ENCODE data around the gene GMPPB. TPM values are rescaled to one million over a fixed set of nuclear protein-coding genes. Genes with fewer than 3 reads are reported as not detected.

The GMPPB gene
- total and polyA plus RNA-seq, 8 donors = 11.0 to 69.5 (median 13.7) TPM

DNA sequence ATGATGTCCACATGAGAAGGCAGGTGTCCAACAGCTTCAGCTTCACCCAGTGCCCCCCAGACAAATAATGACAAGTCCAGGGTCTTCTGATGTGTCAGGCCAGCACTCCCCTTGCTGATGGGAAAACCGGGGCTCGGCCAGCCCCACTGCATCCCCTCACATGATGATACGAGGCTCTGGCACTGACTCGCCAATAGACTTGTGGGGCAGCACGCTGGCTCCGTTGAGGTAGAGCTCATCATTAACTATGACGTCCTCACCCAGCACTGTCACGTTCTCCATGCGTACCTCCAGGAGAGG, 2.2 kb downstream of the GMPPB start:
- no peaks in the 10 kb centered on the region for H3K9me3 ChIP-seq
- no peak overlapping the region for H3K27ac ChIP-seq
- DNase-seq (no peak), ATAC-seq (no peak)
- intact Hi-C loops (cut with DNase I) = no loop called here
- TF ChIP-seq, protein P1, sequence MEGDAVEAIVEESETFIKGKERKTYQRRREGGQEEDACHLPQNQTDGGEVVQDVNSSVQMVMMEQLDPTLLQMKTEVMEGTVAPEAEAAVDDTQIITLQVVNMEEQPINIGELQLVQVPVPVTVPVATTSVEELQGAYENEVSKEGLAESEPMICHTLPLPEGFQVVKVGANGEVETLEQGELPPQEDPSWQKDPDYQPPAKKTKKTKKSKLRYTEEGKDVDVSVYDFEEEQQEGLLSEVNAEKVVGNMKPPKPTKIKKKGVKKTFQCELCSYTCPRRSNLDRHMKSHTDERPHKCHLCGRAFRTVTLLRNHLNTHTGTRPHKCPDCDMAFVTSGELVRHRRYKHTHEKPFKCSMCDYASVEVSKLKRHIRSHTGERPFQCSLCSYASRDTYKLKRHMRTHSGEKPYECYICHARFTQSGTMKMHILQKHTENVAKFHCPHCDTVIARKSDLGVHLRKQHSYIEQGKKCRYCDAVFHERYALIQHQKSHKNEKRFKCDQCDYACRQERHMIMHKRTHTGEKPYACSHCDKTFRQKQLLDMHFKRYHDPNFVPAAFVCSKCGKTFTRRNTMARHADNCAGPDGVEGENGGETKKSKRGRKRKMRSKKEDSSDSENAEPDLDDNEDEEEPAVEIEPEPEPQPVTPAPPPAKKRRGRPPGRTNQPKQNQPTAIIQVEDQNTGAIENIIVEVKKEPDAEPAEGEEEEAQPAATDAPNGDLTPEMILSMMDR (IDR thresholded peaks at IDR 0.05) = no peak
- no peak overlapping the region for H3K4me3 ChIP-seq
- H3K36me3 ChIP-seq = peaks cover 0 to 50% of the 10 kb centered on the region in 2 donors
- no peaks in the 10 kb centered on the region for H3K27me3 ChIP-seq
- H3K4me1 ChIP-seq = peaks cover 26 to 66% of the 10 kb centered on the region in 2 donors

DNA sequence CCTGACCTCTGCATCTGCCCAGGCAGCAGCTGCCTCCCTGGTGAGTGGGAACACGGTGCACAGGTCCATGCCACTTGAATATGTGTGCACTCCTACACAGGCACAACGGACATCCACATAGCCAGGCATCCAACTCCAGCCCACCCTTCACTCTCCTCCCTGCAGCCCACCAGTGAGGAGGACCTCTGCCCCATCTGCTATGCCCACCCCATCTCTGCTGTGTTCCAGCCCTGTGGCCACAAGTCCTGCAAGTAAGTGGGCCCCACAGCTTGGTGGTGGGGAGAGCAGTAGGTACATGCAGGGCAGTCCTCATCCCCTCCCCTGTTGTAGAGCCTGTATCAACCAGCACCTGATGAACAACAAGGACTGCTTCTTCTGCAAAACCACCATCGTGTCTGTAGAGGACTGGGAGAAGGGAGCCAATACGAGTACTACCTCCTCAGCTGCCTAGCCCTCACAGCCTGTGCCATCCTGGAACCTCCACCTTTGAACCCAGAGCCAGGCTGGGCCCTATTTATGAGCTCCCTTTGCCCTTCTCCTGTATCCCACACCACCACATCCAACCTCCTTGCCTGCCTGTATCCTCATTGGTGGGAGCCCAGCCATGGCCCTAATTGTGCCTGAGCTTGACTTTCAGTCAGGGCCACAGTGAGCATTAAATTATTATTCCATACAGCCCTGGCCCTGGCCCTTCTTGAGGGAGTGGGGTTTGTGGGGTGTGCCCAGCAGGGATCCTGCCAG, 2.7 kb downstream of the GMPPB start:
- DNase-seq (no peak), ATAC-seq (no peak)
- TF ChIP-seq, protein P1 (IDR thresholded peaks at IDR 0.05) = no peak
- Histone ChIP-seq H3K4me3 (no peak overlapping the region), H3K27me3 (no peaks in the 10 kb centered on the region), H3K36me3 (peaks cover 0 to 50% of the 10 kb centered on the region in 2 donors), H3K4me1 (peaks cover 26 to 66% of the 10 kb centered on the region in 2 donors), H3K9me3 (no peaks in the 10 kb centered on the region), H3K27ac (no peak overlapping the region)
- intact Hi-C loops (cut with DNase I) = no loop called here

DNA sequence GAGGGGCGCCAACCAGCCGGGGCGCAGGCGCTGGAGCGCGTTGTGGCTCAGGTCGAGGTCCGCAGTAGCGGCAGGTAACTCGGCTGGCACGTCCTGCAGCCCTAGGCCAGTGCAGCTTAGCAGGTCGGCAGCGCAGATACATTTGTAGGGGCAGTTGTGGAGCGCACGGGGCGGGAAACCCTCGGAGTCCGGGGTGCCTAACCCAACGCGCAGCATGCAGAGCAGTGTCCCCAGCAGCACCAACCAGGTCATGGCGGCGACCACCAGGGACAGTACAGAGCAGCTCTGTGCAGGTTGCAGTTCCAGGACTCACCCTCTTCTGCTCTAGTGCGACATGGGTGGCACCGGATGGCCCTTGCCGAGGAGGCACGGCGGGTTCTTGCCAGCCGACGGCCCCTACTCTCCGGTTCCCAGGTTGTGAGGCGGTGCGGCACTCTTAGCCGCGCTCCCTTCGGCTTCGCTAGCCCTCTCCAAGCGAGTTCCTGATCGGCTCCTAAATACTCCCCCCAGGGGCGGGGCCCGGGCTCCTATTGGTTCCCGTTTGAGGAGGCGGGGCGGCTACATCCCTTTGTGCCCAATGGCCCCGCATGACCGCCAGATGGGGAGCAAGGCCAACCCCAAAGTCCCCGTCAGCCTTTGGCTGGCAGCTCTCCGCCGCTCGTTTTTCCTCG, 4.4 kb downstream of the GMPPB start, which contains the start of gene AMIGO3:
TSS of gene AMIGO3 (minus strand) at position 471 of the 671 bp plus-strand sequence. CDS start at position 252, 219 bp downstream.
- Histone ChIP-seq H3K9me3 (no peaks in the 10 kb centered on the region), H3K4me1 (peaks cover 19 to 55% of the 10 kb centered on the region in 2 donors), H3K27ac (peak within 1 kb of the TSS; percentile 3 to 7), H3K36me3 (peaks cover 0 to 48% of the 10 kb centered on the region in 2 donors), H3K27me3 (no peaks in the 10 kb centered on the region), H3K4me3 (peak within 1 kb of the TSS; percentile 37 to 50)
- TF ChIP-seq, protein P1 (IDR thresholded peaks at IDR 0.05) = peak; percentile 46 to 62
- DNase-seq = peak; percentile 91 to 99 (median 95)
- intact Hi-C loops (cut with DNase I) = loop anchor here in 1 of 2 donors (10.0 kb wide), 1 partner anchor 115 kb away; no protein-coding TSS in a partner anchor
- peak; percentile 77 for ATAC-seq

DNA sequence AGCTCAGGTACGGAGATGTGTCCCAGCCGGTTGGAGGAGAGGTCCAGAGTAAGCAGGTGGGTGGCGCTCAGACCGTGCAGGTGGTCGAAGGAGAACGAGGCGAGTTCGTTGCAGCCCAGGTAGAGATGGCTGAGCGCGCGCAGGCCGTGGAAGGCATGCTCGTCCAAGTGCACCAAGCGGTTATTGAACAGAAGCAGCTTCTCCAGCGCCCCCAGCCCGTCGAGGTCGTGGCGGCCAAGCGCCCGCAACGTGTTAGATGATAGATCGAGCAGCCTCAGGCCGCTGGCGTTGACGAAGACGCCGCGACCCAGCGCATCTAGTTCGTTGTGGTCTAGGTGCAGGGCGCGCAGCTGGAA, 4.9 kb downstream of the GMPPB start:
- Histone ChIP-seq H3K4me1 (peaks cover 17 to 53% of the 10 kb centered on the region in 2 donors), H3K27ac (no peak overlapping the region), H3K4me3 (peak overlapping the region; percentile 37 to 50), H3K9me3 (no peaks in the 10 kb centered on the region), H3K36me3 (peaks cover 0 to 48% of the 10 kb centered on the region in 2 donors), H3K27me3 (no peaks in the 10 kb centered on the region)
- intact Hi-C loops (cut with DNase I) = loop anchor here in 1 of 2 donors (10.0 kb wide), 1 partner anchor 116 kb away; no protein-coding TSS in a partner anchor
- ATAC-seq = no peak
- TF ChIP-seq, protein P1 (IDR thresholded peaks at IDR 0.05) = no peak
- peak in 1 of 4 donors; percentile 83 for DNase-seq

Data from left lung (tissue), 10 donors.